ENCODE results near the gene ZDHHC17. TPM values are rescaled to one million over a fixed set of nuclear protein-coding genes. Genes with fewer than 3 reads are reported as not detected.
A peak's percentile ranks its signal among the peaks of the same experiment; 100 is the strongest.

The ZDHHC17 gene
- total RNA-seq, 1 experiment from 2014 or later: 13.0 TPM

GRCh38 chr12:76852106-76852505 lies 88.2 kb downstream of the ZDHHC17 start:
- H3K4me3 ChIP-seq: no peak overlapping the region
- peaks cover 16% of the 10 kb centered on the region for H3K36me3 ChIP-seq
- no peak for DNase-seq
- H3K9me3 ChIP-seq: no peaks in the 10 kb centered on the region
- H3K27me3 ChIP-seq: no peaks in the 10 kb centered on the region

GRCh38 chr12:76855271-76855670 lies 91.4 kb downstream of the ZDHHC17 start:
- H3K9me3 ChIP-seq: no peaks in the 10 kb centered on the region
- no peak overlapping the region for H3K4me3 ChIP-seq
- no peak for DNase-seq
- no peaks in the 10 kb centered on the region for H3K27me3 ChIP-seq
- H3K36me3 ChIP-seq: peaks cover 17% of the 10 kb centered on the region

GRCh38 chr12:76856018-76856644 lies 92.2 kb downstream of the ZDHHC17 start:
- no peak for DNase-seq
- Histone ChIP-seq H3K36me3 (peaks cover 15% of the 10 kb centered on the region), H3K27me3 (no peaks in the 10 kb centered on the region), H3K4me3 (no peak overlapping the region), H3K9me3 (no peaks in the 10 kb centered on the region)

- H3K4me3 ChIP-seq: no peak overlapping the region
- no peaks in the 10 kb centered on the region for H3K27me3 ChIP-seq
- DNase-seq: no peak
- peaks cover 9% of the 10 kb centered on the region for H3K36me3 ChIP-seq
- H3K9me3 ChIP-seq: no peaks in the 10 kb centered on the region
Measured at GRCh38 chr12:76859611-76860010, 95.7 kb downstream of the ZDHHC17 start.

- no peaks in the 10 kb centered on the region for H3K9me3 ChIP-seq
- no peaks in the 10 kb centered on the region for H3K27me3 ChIP-seq
- no peak overlapping the region for H3K4me3 ChIP-seq
- peaks cover 9% of the 10 kb centered on the region for H3K36me3 ChIP-seq
- DNase-seq: no peak
Measured at GRCh38 chr12:76860256-76860655, 96.3 kb downstream of the ZDHHC17 start.

- H3K27me3 ChIP-seq: no peaks in the 10 kb centered on the region
- H3K36me3 ChIP-seq: no peaks in the 10 kb centered on the region
- DNase-seq: peak; percentile 64
- H3K9me3 ChIP-seq: no peaks in the 10 kb centered on the region
- no peak overlapping the region; the same call in 1 of the 2 replicates for H3K4me3 ChIP-seq
Measured at GRCh38 chr12:76863005-76863670, 99.2 kb downstream of the ZDHHC17 start.

- H3K36me3 ChIP-seq: no peaks in the 10 kb centered on the region
- no peaks in the 10 kb centered on the region for H3K27me3 ChIP-seq
- H3K9me3 ChIP-seq: no peaks in the 10 kb centered on the region
- no peak overlapping the region; the same call in 1 of the 2 replicates for H3K4me3 ChIP-seq
- DNase-seq: no peak
Measured at GRCh38 chr12:76863837-76864236, 99.9 kb downstream of the ZDHHC17 start.

- Histone ChIP-seq H3K4me3 (no peak overlapping the region), H3K36me3 (no peaks in the 10 kb centered on the region), H3K27me3 (no peaks in the 10 kb centered on the region), H3K9me3 (no peaks in the 10 kb centered on the region)
- DNase-seq: no peak
Measured at GRCh38 chr12:76864791-76865400, 101.0 kb downstream of the ZDHHC17 start.

- Histone ChIP-seq H3K36me3 (no peaks in the 10 kb centered on the region), H3K27me3 (no peaks in the 10 kb centered on the region), H3K9me3 (no peaks in the 10 kb centered on the region), H3K4me3 (no peak overlapping the region)
- DNase-seq: no peak
Measured at GRCh38 chr12:76866151-76866567, 102.2 kb downstream of the ZDHHC17 start.

GRCh38 chr12:76866726-76867125 lies 102.8 kb downstream of the ZDHHC17 start:
- H3K4me3 ChIP-seq: no peak overlapping the region
- DNase-seq: peak; percentile 65
- H3K27me3 ChIP-seq: no peaks in the 10 kb centered on the region
- no peaks in the 10 kb centered on the region for H3K36me3 ChIP-seq
- no peaks in the 10 kb centered on the region for H3K9me3 ChIP-seq

GRCh38 chr12:76871082-76871481 lies 107.2 kb downstream of the ZDHHC17 start:
- DNase-seq: no peak
- Histone ChIP-seq H3K36me3 (no peaks in the 10 kb centered on the region), H3K27me3 (no peaks in the 10 kb centered on the region), H3K9me3 (no peaks in the 10 kb centered on the region), H3K4me3 (no peak overlapping the region)

GRCh38 chr12:76871742-76872141 lies 107.8 kb downstream of the ZDHHC17 start:
- H3K4me3 ChIP-seq: no peak overlapping the region
- DNase-seq: no peak
- H3K27me3 ChIP-seq: no peaks in the 10 kb centered on the region
- H3K9me3 ChIP-seq: no peaks in the 10 kb centered on the region
- no peaks in the 10 kb centered on the region for H3K36me3 ChIP-seq

GRCh38 chr12:76872415-76872814 lies 108.5 kb downstream of the ZDHHC17 start:
- DNase-seq: no peak
- H3K36me3 ChIP-seq: no peaks in the 10 kb centered on the region
- no peaks in the 10 kb centered on the region for H3K9me3 ChIP-seq
- H3K27me3 ChIP-seq: no peaks in the 10 kb centered on the region
- H3K4me3 ChIP-seq: no peak overlapping the region

- H3K36me3 ChIP-seq: no peaks in the 10 kb centered on the region
- H3K9me3 ChIP-seq: no peaks in the 10 kb centered on the region
- H3K27me3 ChIP-seq: no peaks in the 10 kb centered on the region
- no peak for DNase-seq
- no peak overlapping the region for H3K4me3 ChIP-seq
Measured at GRCh38 chr12:76874027-76874426, 110.1 kb downstream of the ZDHHC17 start.

GRCh38 chr12:76874491-76875190 lies 110.7 kb downstream of the ZDHHC17 start:
- Histone ChIP-seq H3K9me3 (no peaks in the 10 kb centered on the region), H3K36me3 (no peaks in the 10 kb centered on the region), H3K27me3 (no peaks in the 10 kb centered on the region), H3K4me3 (no peak overlapping the region)
- DNase-seq: no peak

GRCh38 chr12:76876696-76877229 lies 112.8 kb downstream of the ZDHHC17 start:
- H3K36me3 ChIP-seq: no peaks in the 10 kb centered on the region
- no peak overlapping the region for H3K4me3 ChIP-seq
- H3K27me3 ChIP-seq: no peaks in the 10 kb centered on the region
- DNase-seq: no peak
- no peaks in the 10 kb centered on the region for H3K9me3 ChIP-seq
